ENCODE data around the gene SPDYE1.
"Not testable (repeated sequence)": the region's sequence is repeated elsewhere in the genome, so short reads cannot be mapped to it uniquely, and the experiment has no call there.

- not testable (repeated sequence) for TF ChIP-seq CTCF (IDR thresholded peaks at IDR 0.05; ENCODE audit: low read depth, low read length, poor library complexity, severe bottlenecking); EZH2phosphoT487 (IDR thresholded peaks at IDR 0.05; ENCODE audit: borderline replicate concordance, low read length)
Measured at GRCh38 chr7:44038961-44039558, 41.4 kb downstream of the SPDYE1 start.

Measured in DOHH2 (cell line).